ENCODE measurements around the gene VSIG4. TPM values are rescaled to one million over a fixed set of nuclear protein-coding genes. Genes with fewer than 3 reads are reported as not detected.

VSIG4 gene
- total and polyA plus RNA-seq, 10 of the 15 experiments (the other 5 are each of a cell fraction or from before 2014, with no cell fraction given), result 0.05 to 0.36 TPM; not detected in 8

GRCh38 chrX:66015900-66016689 is 23.8 kb downstream of the VSIG4 start:
- peak overlapping the region; percentile 69 for H3K4me2 ChIP-seq (ENCODE audit: control insufficient read depth, insufficient read depth)
- in situ Hi-C loops (cut with MboI), result loop anchor here (25.0 kb wide), 1 partner anchor 1804 kb away; the partner anchor contains the start of gene AMER1
- H3K9me3 ChIP-seq (replicated peaks; ENCODE audit: control insufficient read depth, insufficient read depth, low read length), result no peaks in the 10 kb centered on the region
- FAIRE-seq (no peak), ATAC-seq (peak; percentile 34), DNase-seq (ENCODE audit: low read depth, low spot score) (no peak)
- H3K4me3 ChIP-seq, result 0 out of 2 replicates have a peak overlapping the region, but pooled peaks have one; percentile 15
- H3K4me1 ChIP-seq (ENCODE audit: control insufficient read depth, insufficient read depth, low read length), result peaks cover 70% of the 10 kb centered on the region
- BruUV-seq (replicated peaks), result no TSS peak
- H3K27ac ChIP-seq (ENCODE audit: control insufficient read depth, insufficient read depth), result peak overlapping the region; percentile 87
- intact Hi-C loops (cut with micrococcal nuclease; ENCODE audit: unreplicated experiment), result loop anchor here (5.0 to 10.0 kb wide), 4 partner anchors 151 to 719 kb away; no protein-coding TSS in a partner anchor
- no peaks in the 10 kb centered on the region for H3K36me3 ChIP-seq (ENCODE audit: control insufficient read depth in 2 of 2, insufficient read depth in 2 of 2, low read length in 1 of 2)
- H3K27me3 ChIP-seq (replicated peaks in 1 of 2; ENCODE audit: control insufficient read depth in 2 of 2, insufficient read depth in 2 of 2, low read length in 1 of 2), result no peaks in the 10 kb centered on the region
- ChIA-PET RAD21 (ENCODE audit: unreplicated experiment) (interaction anchor here (0.9 to 4.8 kb wide), 14 partner anchors 9 to 715 kb away, joined by 3 to 47 read pairs (median 5); no protein-coding TSS in a partner anchor), CTCF (interaction anchor here (0.6 to 7.0 kb wide), 11 partner anchors 8 to 716 kb away, joined by 3 to 47 read pairs (median 9); no protein-coding TSS in a partner anchor), SMC1A (ENCODE audit: uncharacterized antibody, unreplicated experiment) (interaction anchor here (0.7 to 10.6 kb wide), 20 partner anchors 10 to 434 kb away, joined by 3 to 85 read pairs (median 4); partner anchors contain the start of gene VSIG4), POLR2A (interaction anchor here (0.8 to 2.4 kb wide), 4 partner anchors 26 to 293 kb away, joined by 3 to 10 read pairs (median 4); no protein-coding TSS in a partner anchor)
- 0% methylated on average over 1 of the region's 1 CpG for WGBS (ENCODE audit: insufficient coverage, insufficient replicate concordance, low lambda C conversion rate, missing lambda C conversion rate)
- no peak for TF ChIP-seq ZNF274 (IDR thresholded peaks at IDR 0.05; ENCODE audit: insufficient read depth, insufficient read length)
- 0 out of 3 replicates have a peak, but pooled peaks have one; percentile 11 for TF ChIP-seq POU2F2 (IDR thresholded peaks at IDR 0.05; ENCODE audit: borderline replicate concordance, low read depth, low read length)
- TF ChIP-seq BMI1 (IDR thresholded peaks at IDR 0.05; ENCODE audit: borderline replicate concordance), result no peak
- TF ChIP-seq, protein P1, sequence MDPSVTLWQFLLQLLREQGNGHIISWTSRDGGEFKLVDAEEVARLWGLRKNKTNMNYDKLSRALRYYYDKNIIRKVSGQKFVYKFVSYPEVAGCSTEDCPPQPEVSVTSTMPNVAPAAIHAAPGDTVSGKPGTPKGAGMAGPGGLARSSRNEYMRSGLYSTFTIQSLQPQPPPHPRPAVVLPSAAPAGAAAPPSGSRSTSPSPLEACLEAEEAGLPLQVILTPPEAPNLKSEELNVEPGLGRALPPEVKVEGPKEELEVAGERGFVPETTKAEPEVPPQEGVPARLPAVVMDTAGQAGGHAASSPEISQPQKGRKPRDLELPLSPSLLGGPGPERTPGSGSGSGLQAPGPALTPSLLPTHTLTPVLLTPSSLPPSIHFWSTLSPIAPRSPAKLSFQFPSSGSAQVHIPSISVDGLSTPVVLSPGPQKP (IDR thresholded peaks at IDR 0.05; ENCODE audit: low read depth, low read length), result no peak
- 0 out of 2 replicates have a peak, but pooled peaks have one; percentile 16 for TF ChIP-seq TCF12 (IDR thresholded peaks at IDR 0.05; ENCODE audit: low read depth, low read length)
- 0 out of 2 replicates have a peak, but pooled peaks have one; percentile 24 for TF ChIP-seq JUNB (IDR thresholded peaks at IDR 0.05)
- peak; percentile 10; the same call in 1 of the 2 replicates for TF ChIP-seq RUNX3 (IDR thresholded peaks at IDR 0.05; ENCODE audit: low read length)
- TF ChIP-seq SMAD5 (IDR thresholded peaks at IDR 0.05; ENCODE audit: low read depth), result no peak
- H3K9ac ChIP-seq (ENCODE audit: control insufficient read depth, insufficient read depth, low read length), result peak overlapping the region; percentile 42
- H4K20me1 ChIP-seq (ENCODE audit: control insufficient read depth, insufficient read depth), result no peaks in the 10 kb centered on the region
- no peaks in the 10 kb centered on the region for H3K79me2 ChIP-seq (ENCODE audit: control insufficient read depth, insufficient read depth, low read length)
- no peak overlapping the region for H2AFZ ChIP-seq (ENCODE audit: control insufficient read depth, low read depth, low read length)

All from GM12878 (cell line).